ENCODE data around the gene PRKAR2B. TPM values are rescaled to one million over a fixed set of nuclear protein-coding genes. Genes with fewer than 3 reads are reported as not detected.

The PRKAR2B gene
- total and polyA plus RNA-seq, 4 donors = 3.5 to 15.0 (median 5.8) TPM

GRCh38 chr7:107080533-107080932 lies 36.0 kb downstream of the PRKAR2B start:
- H3K36me3 ChIP-seq (ENCODE audit: control insufficient read depth in 4 of 4, insufficient read depth in 4 of 4, low read length in 4 of 4) = no peaks in the 10 kb centered on the region

GRCh38 chr7:107085180-107085579 lies 40.7 kb downstream of the PRKAR2B start:
- Histone ChIP-seq H3K4me1 (ENCODE audit: control insufficient read depth in 5 of 5, insufficient read depth in 5 of 5, low read length in 5 of 5) (peaks cover 0 to 4% (median 0%) of the 10 kb centered on the region in 5 donors), H3K4me3 (no peak overlapping the region), H3K27ac (ENCODE audit: low read depth in 1 of 2, low read length in 1 of 2) (no peak overlapping the region), H3K9me3 (ENCODE audit: control insufficient read depth in 4 of 4, insufficient read depth in 3 of 4, low read length in 3 of 4) (no peaks in the 10 kb centered on the region), H3K36me3 (ENCODE audit: control insufficient read depth in 4 of 4, insufficient read depth in 4 of 4, low read length in 4 of 4) (no peaks in the 10 kb centered on the region), H3K27me3 (ENCODE audit: control insufficient read depth in 3 of 3, insufficient read depth in 3 of 3, low read length in 2 of 3) (no peaks in the 10 kb centered on the region), H3K9ac (ENCODE audit: insufficient read depth in 1 of 2, low read length in 2 of 2) (no peak overlapping the region)
- no peak for ATAC-seq (ENCODE audit: insufficient read depth, low FRiP score)
- TF ChIP-seq CTCF (IDR thresholded peaks at IDR 0.05; ENCODE audit: control extremely low read depth, extremely low read depth) = no peak
- DNase-seq = no peak

More at GRCh38 chr7:107080533-107080932, 36.0 kb downstream of the PRKAR2B start:
- Histone ChIP-seq H3K9ac (ENCODE audit: insufficient read depth in 1 of 2, low read length in 2 of 2) (no peak overlapping the region), H3K4me1 (ENCODE audit: control insufficient read depth in 5 of 5, insufficient read depth in 5 of 5, low read length in 5 of 5) (peaks cover 0 to 6% (median 3%) of the 10 kb centered on the region in 5 donors), H3K27me3 (ENCODE audit: control insufficient read depth in 3 of 3, insufficient read depth in 3 of 3, low read length in 2 of 3) (no peaks in the 10 kb centered on the region), H3K4me3 (no peak overlapping the region), H3K9me3 (ENCODE audit: control insufficient read depth in 4 of 4, insufficient read depth in 3 of 4, low read length in 3 of 4) (no peaks in the 10 kb centered on the region), H3K27ac (ENCODE audit: low read depth in 1 of 2, low read length in 1 of 2) (no peak overlapping the region)
- no peak for ATAC-seq (ENCODE audit: insufficient read depth, low FRiP score)
- DNase-seq = no peak
- TF ChIP-seq CTCF (IDR thresholded peaks at IDR 0.05; ENCODE audit: control extremely low read depth, extremely low read depth) = no peak
- WGBS, 2 donors = 94 to 96% methylated on average over 2 of the region's 2 CpGs

- peaks cover 0 to 9% (median 0%) of the 10 kb centered on the region in 5 donors for H3K4me1 ChIP-seq (ENCODE audit: control insufficient read depth in 5 of 5, insufficient read depth in 5 of 5, low read length in 5 of 5)
- DNase-seq (no peak), ATAC-seq (ENCODE audit: insufficient read depth, low FRiP score) (no peak)
- no peak overlapping the region for H3K4me3 ChIP-seq
- TF ChIP-seq CTCF (IDR thresholded peaks at IDR 0.05; ENCODE audit: control extremely low read depth, extremely low read depth) = no peak
- no peak overlapping the region for H3K9ac ChIP-seq (ENCODE audit: insufficient read depth in 1 of 2, low read length in 2 of 2)
- no peaks in the 10 kb centered on the region for H3K9me3 ChIP-seq (ENCODE audit: control insufficient read depth in 4 of 4, insufficient read depth in 3 of 4, low read length in 3 of 4)
- H3K27me3 ChIP-seq (ENCODE audit: control insufficient read depth in 3 of 3, insufficient read depth in 3 of 3, low read length in 2 of 3) = no peaks in the 10 kb centered on the region
- no peak overlapping the region for H3K27ac ChIP-seq (ENCODE audit: low read depth in 1 of 2, low read length in 1 of 2)
- H3K36me3 ChIP-seq (ENCODE audit: control insufficient read depth in 4 of 4, insufficient read depth in 4 of 4, low read length in 4 of 4) = no peaks in the 10 kb centered on the region
These were observed 45.1 kb downstream of the PRKAR2B start for GRCh38 chr7:107089627-107090026.

- WGBS, 2 donors = 20 to 26% methylated on average over 2 of the region's 2 CpGs
- ATAC-seq (ENCODE audit: insufficient read depth, low FRiP score) = no peak
- no peak overlapping the region for H3K27ac ChIP-seq (ENCODE audit: low read depth in 1 of 2, low read length in 1 of 2)
These were observed 46.0 kb downstream of the PRKAR2B start for GRCh38 chr7:107090457-107090856.

More at GRCh38 chr7:107090457-107090856, 46.0 kb downstream of the PRKAR2B start:
- peaks cover 0 to 9% (median 0%) of the 10 kb centered on the region in 5 donors for H3K4me1 ChIP-seq (ENCODE audit: control insufficient read depth in 5 of 5, insufficient read depth in 5 of 5, low read length in 5 of 5)
- no peaks in the 10 kb centered on the region for H3K36me3 ChIP-seq (ENCODE audit: control insufficient read depth in 4 of 4, insufficient read depth in 4 of 4, low read length in 4 of 4)
- H3K4me3 ChIP-seq = no peak overlapping the region
- no peak overlapping the region for H3K9ac ChIP-seq (ENCODE audit: insufficient read depth in 1 of 2, low read length in 2 of 2)
- no peak for TF ChIP-seq CTCF (IDR thresholded peaks at IDR 0.05; ENCODE audit: control extremely low read depth, extremely low read depth)
- no peaks in the 10 kb centered on the region for H3K27me3 ChIP-seq (ENCODE audit: control insufficient read depth in 3 of 3, insufficient read depth in 3 of 3, low read length in 2 of 3)
- peak in 1 of 3 donors; percentile 31 for DNase-seq
- H3K9me3 ChIP-seq (ENCODE audit: control insufficient read depth in 4 of 4, insufficient read depth in 3 of 4, low read length in 3 of 4) = no peaks in the 10 kb centered on the region
